HL-60 (cell line): Measurements from ENCODE around the gene ZFAND3.

Experiments
- DNase-seq, 2 experiments: peaks; one replicate each; pipeline ENCODE4 v3.0.0-alpha.2; 2010 to 2020; ENCODE audit warnings: low read depth in 1 of 2, low spot score in 1 of 2
- H3K27ac ChIP-seq: fragments of 250-450 bp; sonication (Bioruptor Pico); replicated peaks from 2 replicates; pipeline ENCODE4 v1.5.1; 2020; ENCODE audit warnings: mild to moderate bottlenecking, moderate library complexity
- H3K27me3 ChIP-seq: fragments of 250-450 bp; sonication (Bioruptor Pico); 2 replicates; pipeline ENCODE4 v1.5.1; 2021; ENCODE audit warnings: mild to moderate bottlenecking, moderate library complexity; ENCODE audit not compliant: insufficient read depth, poor library complexity, severe bottlenecking
- H3K4me3 ChIP-seq: replicated peaks from 2 replicates; pipeline ENCODE4 v1.5.1; 2011; ENCODE audit warnings: mild to moderate bottlenecking, control low read depth, low read length; ENCODE audit not compliant: insufficient read depth
- CTCF ChIP-seq: IDR thresholded peaks from one replicate; pipeline ENCODE4 v1.5.1; 2011; ENCODE audit warnings: low read length, control low read depth, inconsistent platforms; ENCODE audit not compliant: insufficient read depth
- GABPA ChIP-seq: IDR thresholded peaks from 2 replicates; pipeline ENCODE4 v1.6.1; 2012; ENCODE audit warnings: low read depth
- POLR2AphosphoS5 ChIP-seq: IDR thresholded peaks from 2 replicates; pipeline ENCODE4 v1.6.1; 2012; ENCODE audit warnings: low read depth
- REST ChIP-seq: IDR thresholded peaks from 2 replicates; pipeline ENCODE4 v1.6.1; 2012; ENCODE audit warnings: low read depth; ENCODE audit not compliant: insufficient replicate concordance
- SPI1 ChIP-seq: IDR thresholded peaks from 2 replicates; pipeline ENCODE4 v1.6.1; 2012; ENCODE audit warnings: low read depth, mild to moderate bottlenecking, borderline replicate concordance

The ZFAND3 gene

GRCh38 chr6:37799263-37799644 is 20.3 kb upstream of the ZFAND3 start:
- no peak overlapping the region for H3K27ac ChIP-seq
- no peaks in the 10 kb centered on the region for H3K27me3 ChIP-seq
- no peak for DNase-seq
- H3K4me3 ChIP-seq = no peak overlapping the region
- TF ChIP-seq CTCF = no peak
- TF ChIP-seq POLR2AphosphoS5 = no peak
- no peak for TF ChIP-seq REST
- no peak for TF ChIP-seq GABPA
- no peak for TF ChIP-seq SPI1

- H3K4me3 ChIP-seq = no peak overlapping the region
- DNase-seq = no peak
- no peak overlapping the region for H3K27ac ChIP-seq
- H3K27me3 ChIP-seq = no peaks in the 10 kb centered on the region
- TF ChIP-seq GABPA (no peak), CTCF (no peak), REST (no peak), SPI1 (no peak), POLR2AphosphoS5 (no peak)
Observed at GRCh38 chr6:37800703-37801604, 18.6 kb upstream of the ZFAND3 start.

- no peak for DNase-seq
- TF ChIP-seq SPI1 = no peak
- no peak for TF ChIP-seq REST
- no peak for TF ChIP-seq CTCF
- no peak for TF ChIP-seq GABPA
- no peak for TF ChIP-seq POLR2AphosphoS5
- H3K27me3 ChIP-seq = no peaks in the 10 kb centered on the region
- H3K27ac ChIP-seq = no peak overlapping the region
- H3K4me3 ChIP-seq = no peak overlapping the region
Observed at GRCh38 chr6:37801605-37801940, 18.0 kb upstream of the ZFAND3 start.
